Stimulated activated memory B cell treated with anti-CD40 and anti-IgM and Interleukin-4, amounts not matched to agents 10 μg/mL and 1 μg/mL and 100 μg/mL, for 72 hours (primary cell): ENCODE measurements around the gene RXRA.

ENCODE experiments used
- ATAC-seq: fragments of 150-1000 bp; cut with Tn5 transposase; 2 replicates; pipeline ENCODE4 v1.10.0; 2021
- H3K27ac Mint-ChIP-seq: one replicate; pipeline ENCODE4 v1.8.0; 2022; ENCODE audit warnings: mild to moderate bottlenecking, mixed read lengths
- H3K27me3 Mint-ChIP-seq: one replicate; pipeline ENCODE4 v1.8.0; 2022; ENCODE audit warnings: mixed read lengths
- H3K36me3 Mint-ChIP-seq: one replicate; pipeline ENCODE4 v1.8.0; 2022; ENCODE audit warnings: mixed read lengths
- H3K4me1 Mint-ChIP-seq: one replicate; pipeline ENCODE4 v1.8.0; 2022; ENCODE audit warnings: mixed read lengths
- H3K4me3 Mint-ChIP-seq: one replicate; pipeline ENCODE4 v1.8.0; 2022; ENCODE audit warnings: mild to moderate bottlenecking, moderate library complexity, mixed read lengths
- H3K9me3 Mint-ChIP-seq: one replicate; pipeline ENCODE4 v1.8.0; 2022; ENCODE audit warnings: mixed read lengths

RXRA gene

GRCh38 chr9:134356496-134357470 lies 30.5 kb downstream of the RXRA start:
- Mint-ChIP-seq H3K36me3 (no peaks in the 10 kb centered on the region), H3K4me1 (peaks cover 1% of the 10 kb centered on the region), H3K9me3 (no peaks in the 10 kb centered on the region), H3K27me3 (no peaks in the 10 kb centered on the region), H3K27ac (no peak overlapping the region), H3K4me3 (no peak overlapping the region)
- ATAC-seq, result no peak

GRCh38 chr9:134357631-134358025 lies 31.4 kb downstream of the RXRA start:
- no peak for ATAC-seq
- no peaks in the 10 kb centered on the region for H3K4me1 Mint-ChIP-seq
- no peaks in the 10 kb centered on the region for H3K27me3 Mint-ChIP-seq
- no peaks in the 10 kb centered on the region for H3K36me3 Mint-ChIP-seq
- H3K9me3 Mint-ChIP-seq, result no peaks in the 10 kb centered on the region
- H3K27ac Mint-ChIP-seq, result no peak overlapping the region
- no peak overlapping the region for H3K4me3 Mint-ChIP-seq

DNA sequence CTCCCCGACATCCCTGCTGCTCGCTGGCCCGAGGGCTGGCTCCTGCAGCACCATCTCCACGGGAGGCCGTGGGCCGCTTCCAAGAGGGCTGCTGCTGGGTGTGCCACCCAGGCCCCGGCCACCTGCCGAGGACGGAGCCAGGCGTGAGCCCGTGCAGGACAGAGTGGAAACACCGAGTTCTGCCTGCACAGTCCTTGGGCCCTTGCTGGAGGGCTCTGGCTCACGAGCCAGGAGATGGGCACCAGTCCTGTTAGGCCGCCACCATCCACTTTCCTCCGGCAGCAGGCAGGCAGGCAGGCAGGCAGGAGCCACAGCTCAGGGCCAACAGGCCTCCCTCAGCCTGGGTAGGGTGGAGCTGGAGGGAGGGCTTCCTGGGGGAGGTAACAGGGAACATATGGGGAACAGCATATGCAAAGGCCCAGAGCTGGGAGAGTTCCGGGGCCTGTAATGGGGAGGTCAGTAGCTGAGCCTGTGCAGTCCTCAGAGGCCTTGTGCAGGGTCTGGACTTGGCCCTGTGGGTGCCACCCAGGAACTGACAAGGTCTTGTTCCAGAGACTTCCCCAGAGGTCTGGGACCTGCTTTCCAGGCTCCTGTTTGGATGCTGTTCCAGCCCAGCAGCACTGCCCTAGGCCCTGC lies 31.9 kb downstream of the RXRA start:
- no peaks in the 10 kb centered on the region for H3K9me3 Mint-ChIP-seq
- no peak overlapping the region for H3K27ac Mint-ChIP-seq
- no peak for ATAC-seq
- H3K27me3 Mint-ChIP-seq, result no peaks in the 10 kb centered on the region
- H3K4me3 Mint-ChIP-seq, result no peak overlapping the region
- H3K36me3 Mint-ChIP-seq, result no peaks in the 10 kb centered on the region
- no peaks in the 10 kb centered on the region for H3K4me1 Mint-ChIP-seq

GRCh38 chr9:134358662-134359319 lies 32.5 kb downstream of the RXRA start:
- no peaks in the 10 kb centered on the region for H3K4me1 Mint-ChIP-seq
- H3K4me3 Mint-ChIP-seq, result no peak overlapping the region
- no peaks in the 10 kb centered on the region for H3K36me3 Mint-ChIP-seq
- no peak overlapping the region for H3K27ac Mint-ChIP-seq
- no peak for ATAC-seq
- no peaks in the 10 kb centered on the region for H3K27me3 Mint-ChIP-seq
- H3K9me3 Mint-ChIP-seq, result no peaks in the 10 kb centered on the region

DNA sequence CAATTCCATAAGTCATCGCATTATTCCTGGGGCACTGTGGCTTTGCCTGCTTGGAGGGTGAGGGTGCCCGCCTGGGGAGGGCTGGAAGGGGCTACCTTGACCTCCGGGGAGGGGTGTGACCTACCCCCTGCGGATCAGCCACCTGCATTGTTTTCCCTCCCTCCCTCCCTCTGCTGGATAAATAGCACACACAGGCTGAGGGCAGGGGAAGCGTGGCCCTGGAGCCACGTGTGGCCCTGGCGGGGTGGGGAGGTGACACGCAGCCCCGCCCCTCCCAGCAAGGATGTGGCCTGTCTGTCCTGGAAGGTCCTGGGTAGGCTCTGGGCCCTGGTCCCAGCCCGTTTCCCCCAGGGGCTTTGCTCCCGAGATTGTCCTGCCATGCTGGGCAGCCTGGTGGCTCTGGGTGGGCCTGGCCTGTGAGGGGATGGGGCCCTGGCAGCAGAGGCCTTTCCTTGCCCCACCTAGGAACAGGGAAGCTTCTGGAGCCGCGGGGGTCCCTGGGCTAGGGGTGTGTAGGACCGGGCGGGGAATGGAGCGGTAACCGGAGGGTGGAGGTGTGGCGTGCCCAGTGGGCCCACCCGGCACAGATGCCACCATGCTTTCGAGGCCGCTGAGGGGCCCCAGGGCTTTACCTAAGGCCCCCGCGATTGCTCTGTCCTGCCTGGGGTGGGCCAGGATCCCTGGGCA lies 33.4 kb downstream of the RXRA start:
- H3K9me3 Mint-ChIP-seq, result no peaks in the 10 kb centered on the region
- no peak for ATAC-seq
- no peaks in the 10 kb centered on the region for H3K27me3 Mint-ChIP-seq
- H3K4me3 Mint-ChIP-seq, result no peak overlapping the region
- no peaks in the 10 kb centered on the region for H3K36me3 Mint-ChIP-seq
- H3K4me1 Mint-ChIP-seq, result peaks cover under 1% of the 10 kb centered on the region
- no peak overlapping the region for H3K27ac Mint-ChIP-seq

- no peaks in the 10 kb centered on the region for H3K9me3 Mint-ChIP-seq
Measured at GRCh38 chr9:134360180-134360759, 34.0 kb downstream of the RXRA start.

DNA sequence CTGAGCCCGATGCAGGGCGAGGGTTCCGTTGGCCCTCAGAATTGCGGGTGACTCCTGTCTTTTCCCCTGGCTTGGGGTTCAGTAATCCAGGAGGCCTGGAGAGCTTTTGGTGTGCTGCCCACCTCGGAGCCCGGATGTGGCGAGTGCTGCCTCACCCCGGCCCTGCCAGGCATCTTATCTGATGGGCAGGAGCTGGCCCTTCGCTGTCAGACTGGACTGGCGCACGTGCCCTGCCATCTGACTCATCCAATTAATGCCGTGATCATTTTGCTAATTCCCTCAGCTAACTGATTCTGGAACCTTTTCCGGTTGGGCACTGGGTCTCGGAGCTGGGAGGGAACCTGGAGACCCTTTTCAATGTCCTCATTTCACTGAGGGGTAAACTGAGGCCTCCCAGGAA lies 34.6 kb downstream of the RXRA start:
- Mint-ChIP-seq H3K27ac (no peak overlapping the region), H3K4me1 (peaks cover 11% of the 10 kb centered on the region), H3K9me3 (no peaks in the 10 kb centered on the region), H3K36me3 (no peaks in the 10 kb centered on the region), H3K27me3 (no peaks in the 10 kb centered on the region), H3K4me3 (no peak overlapping the region)
- ATAC-seq, result no peak

More at GRCh38 chr9:134360180-134360759, 34.0 kb downstream of the RXRA start:
- no peaks in the 10 kb centered on the region for H3K27me3 Mint-ChIP-seq
- H3K27ac Mint-ChIP-seq, result no peak overlapping the region
- no peak for ATAC-seq
- H3K36me3 Mint-ChIP-seq, result no peaks in the 10 kb centered on the region
- peaks cover 7% of the 10 kb centered on the region for H3K4me1 Mint-ChIP-seq
- H3K4me3 Mint-ChIP-seq, result no peak overlapping the region

DNA sequence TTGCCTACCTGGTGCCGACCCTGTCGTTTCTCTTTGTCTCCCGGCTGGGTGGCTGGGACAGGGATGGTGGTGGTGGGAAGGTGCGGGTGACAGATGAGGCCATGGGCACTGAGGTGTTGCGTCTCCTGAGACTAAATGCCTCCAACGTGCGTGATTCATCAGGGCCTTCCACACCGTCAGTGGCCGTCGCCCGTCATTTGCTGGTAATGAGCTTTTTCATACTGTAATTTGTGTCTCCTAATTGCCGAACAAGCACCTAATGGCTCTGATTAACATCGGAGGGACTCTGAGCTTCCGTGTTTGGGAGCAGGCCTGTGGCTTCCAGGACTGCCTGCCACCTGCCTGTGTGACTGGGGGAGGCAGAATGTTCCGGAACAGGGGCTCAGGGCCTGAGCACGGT lies 35.2 kb downstream of the RXRA start:
- Mint-ChIP-seq H3K4me3 (no peak overlapping the region), H3K9me3 (no peaks in the 10 kb centered on the region), H3K27me3 (no peaks in the 10 kb centered on the region), H3K27ac (no peak overlapping the region), H3K4me1 (peaks cover 11% of the 10 kb centered on the region), H3K36me3 (no peaks in the 10 kb centered on the region)
- ATAC-seq, result no peak

DNA sequence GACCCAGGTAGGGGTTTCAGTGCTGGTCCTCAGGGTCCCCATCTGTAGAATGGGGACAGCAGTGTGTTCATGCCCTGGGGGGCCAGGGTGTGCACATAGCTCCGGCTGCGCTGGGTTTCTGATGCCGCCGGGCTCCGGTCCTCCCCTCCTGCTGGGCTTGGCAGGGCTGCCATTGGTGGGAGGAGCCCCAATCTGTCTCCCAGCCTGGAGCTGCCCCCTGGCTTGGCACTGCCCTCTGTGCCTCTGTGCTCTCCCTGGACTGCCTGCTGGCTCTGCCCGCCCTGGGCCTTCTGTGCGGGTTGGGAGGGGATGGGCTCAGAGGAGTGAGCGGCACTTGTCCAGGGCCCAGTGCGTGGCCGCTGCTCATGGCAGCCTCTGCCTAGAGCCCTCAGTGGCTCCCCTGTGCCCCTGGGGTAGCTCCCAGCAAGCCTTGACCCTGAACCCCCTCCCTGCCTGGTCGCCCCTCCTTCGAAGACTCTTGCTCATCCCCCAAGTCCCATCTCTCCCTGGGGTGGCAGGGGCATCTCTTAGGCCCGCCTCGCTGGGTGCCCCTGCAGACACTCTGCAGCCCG lies 35.7 kb downstream of the RXRA start:
- Mint-ChIP-seq H3K27ac (no peak overlapping the region), H3K9me3 (no peaks in the 10 kb centered on the region), H3K36me3 (no peaks in the 10 kb centered on the region), H3K4me3 (no peak overlapping the region), H3K27me3 (no peaks in the 10 kb centered on the region), H3K4me1 (peaks cover 11% of the 10 kb centered on the region)
- ATAC-seq, result no peak

DNA sequence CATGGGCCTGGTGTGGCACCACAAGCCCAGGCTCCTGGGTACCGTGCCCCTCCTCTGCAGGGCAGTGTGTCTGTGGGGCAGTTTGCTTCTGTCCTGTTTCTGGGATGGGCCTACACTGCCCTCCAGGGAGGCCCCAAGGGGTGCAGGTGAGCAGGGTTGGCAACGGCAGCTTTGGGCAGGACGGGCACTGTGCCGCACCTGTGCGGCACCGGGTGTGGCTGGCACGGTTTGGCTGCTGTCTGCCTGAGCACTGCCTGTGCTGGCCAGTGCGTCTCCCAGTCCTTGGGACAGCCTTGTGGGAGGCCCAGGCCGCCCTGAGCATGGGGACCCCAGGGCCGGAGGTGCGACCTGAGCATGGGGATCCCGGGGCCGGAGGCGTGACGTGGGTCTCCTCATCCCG lies 37.2 kb downstream of the RXRA start:
- no peak for ATAC-seq
- no peak overlapping the region for H3K4me3 Mint-ChIP-seq

GRCh38 chr9:134364391-134365114 lies 38.3 kb downstream of the RXRA start:
- ATAC-seq, result no peak
- H3K36me3 Mint-ChIP-seq, result no peaks in the 10 kb centered on the region
- peaks cover 11% of the 10 kb centered on the region for H3K4me1 Mint-ChIP-seq
- H3K27ac Mint-ChIP-seq, result no peak overlapping the region
- no peaks in the 10 kb centered on the region for H3K27me3 Mint-ChIP-seq
- no peak overlapping the region for H3K4me3 Mint-ChIP-seq
- no peaks in the 10 kb centered on the region for H3K9me3 Mint-ChIP-seq

More for the DNA sequence above, 37.2 kb downstream of the RXRA start:
- Mint-ChIP-seq H3K36me3 (no peaks in the 10 kb centered on the region), H3K9me3 (no peaks in the 10 kb centered on the region), H3K27ac (no peak overlapping the region), H3K4me1 (peaks cover 11% of the 10 kb centered on the region), H3K27me3 (no peaks in the 10 kb centered on the region)

- Mint-ChIP-seq H3K27me3 (no peaks in the 10 kb centered on the region), H3K9me3 (no peaks in the 10 kb centered on the region), H3K4me1 (peaks cover 11% of the 10 kb centered on the region), H3K27ac (no peak overlapping the region), H3K4me3 (no peak overlapping the region), H3K36me3 (no peaks in the 10 kb centered on the region)
- ATAC-seq, result no peak
Measured at GRCh38 chr9:134365115-134365596, 38.9 kb downstream of the RXRA start.

DNA sequence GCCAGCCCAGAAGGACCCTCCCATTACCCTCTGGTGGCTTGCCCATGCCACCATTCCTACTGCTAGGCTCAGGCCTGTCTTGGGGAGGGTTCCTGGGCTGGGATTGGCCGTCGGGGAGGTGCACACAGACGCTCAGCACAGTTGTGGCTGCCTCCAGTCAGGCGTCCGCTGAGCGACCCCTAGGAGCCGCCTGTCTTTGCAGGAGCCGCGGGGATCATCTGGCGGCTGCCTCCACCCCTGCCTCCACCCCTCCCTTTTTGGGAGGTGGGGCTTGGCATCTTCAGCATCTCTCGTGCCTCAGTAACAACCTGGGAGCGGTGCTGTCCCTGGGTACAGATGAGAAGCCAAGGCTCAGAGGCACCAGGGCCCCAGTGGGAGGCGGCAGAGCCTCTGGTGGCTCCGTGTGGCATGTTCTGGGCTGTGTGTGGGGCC lies 39.6 kb downstream of the RXRA start:
- H3K27ac Mint-ChIP-seq, result no peak overlapping the region
- no peaks in the 10 kb centered on the region for H3K36me3 Mint-ChIP-seq
- no peak overlapping the region for H3K4me3 Mint-ChIP-seq
- H3K27me3 Mint-ChIP-seq, result no peaks in the 10 kb centered on the region
- no peak for ATAC-seq
- no peaks in the 10 kb centered on the region for H3K9me3 Mint-ChIP-seq
- H3K4me1 Mint-ChIP-seq, result peaks cover 11% of the 10 kb centered on the region
